Measurements from ENCODE around the gene KLF4. TPM values are rescaled to one million over a fixed set of nuclear protein-coding genes. Genes with fewer than 3 reads are reported as not detected.

Gene KLF4
- polyA plus RNA-seq, 1 donor (not counting 4 experiments of a cell fraction or from before 2014, with no cell fraction given) = 37.1 TPM

DNA sequence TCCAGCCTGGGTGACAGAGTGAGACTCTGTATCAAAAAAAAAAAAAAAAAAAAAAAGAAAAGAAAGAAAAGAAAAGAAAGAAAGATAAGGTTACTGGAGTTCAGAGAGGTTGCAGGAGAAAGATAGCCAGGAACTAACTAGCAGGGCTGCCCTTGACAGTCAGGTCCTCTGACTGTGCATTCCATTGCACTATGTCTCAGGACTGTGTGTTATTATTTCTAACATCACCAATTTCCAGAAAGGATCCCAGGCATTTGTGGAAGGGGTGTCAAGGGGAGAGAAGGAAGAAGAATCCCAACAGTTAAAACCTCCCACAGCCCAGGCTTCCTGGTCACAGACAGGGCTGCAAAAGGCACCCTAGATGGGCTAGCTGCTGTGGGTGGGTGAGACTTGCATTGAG is 25.1 kb downstream of the KLF4 start:
- H4K20me1 ChIP-seq (ENCODE audit: control insufficient read depth, extremely low read depth, insufficient read depth, low read length) = no peaks in the 10 kb centered on the region
- DNase-seq (ENCODE audit: low read depth, low spot score) (no peak), FAIRE-seq (no peak)
- no peaks in the 10 kb centered on the region for H3K36me3 ChIP-seq (ENCODE audit: control insufficient read depth in 2 of 2, extremely low read depth in 1 of 2, insufficient read depth in 2 of 2, low read length in 2 of 2)
- H3K9me3 ChIP-seq (ENCODE audit: control insufficient read depth, low read depth, low read length) = no peaks in the 10 kb centered on the region
- dilution Hi-C loops (cut with MboI; ENCODE audit: extremely low pct_ligation_motif_present, low sequenced_read_pairs) = no loop called here
- H3K27me3 ChIP-seq (ENCODE audit: control insufficient read depth, extremely low read depth, insufficient read depth, low read length) = no peaks in the 10 kb centered on the region
- no peak overlapping the region for H3K9ac ChIP-seq (ENCODE audit: control insufficient read depth, extremely low read depth, insufficient read depth, low read length)
- no peak overlapping the region for H3K4me3 ChIP-seq (ENCODE audit: control insufficient read depth in 2 of 3, extremely low read depth in 1 of 3, insufficient read depth in 2 of 3, low read depth in 1 of 3, low read length in 3 of 3)
- H3K4me2 ChIP-seq (ENCODE audit: control insufficient read depth, extremely low read depth, insufficient read depth, low read depth, low read length) = no peak overlapping the region
- no peaks in the 10 kb centered on the region for H3K79me2 ChIP-seq (ENCODE audit: control insufficient read depth, insufficient read depth, low read length)
- no peaks in the 10 kb centered on the region for H3K9me1 ChIP-seq (ENCODE audit: control insufficient read depth, extremely low read depth, insufficient read depth, low read length)
- TF ChIP-seq EZH2 (IDR thresholded peaks at IDR 0.05; ENCODE audit: low read length) = no peak
- TF ChIP-seq, protein P1, sequence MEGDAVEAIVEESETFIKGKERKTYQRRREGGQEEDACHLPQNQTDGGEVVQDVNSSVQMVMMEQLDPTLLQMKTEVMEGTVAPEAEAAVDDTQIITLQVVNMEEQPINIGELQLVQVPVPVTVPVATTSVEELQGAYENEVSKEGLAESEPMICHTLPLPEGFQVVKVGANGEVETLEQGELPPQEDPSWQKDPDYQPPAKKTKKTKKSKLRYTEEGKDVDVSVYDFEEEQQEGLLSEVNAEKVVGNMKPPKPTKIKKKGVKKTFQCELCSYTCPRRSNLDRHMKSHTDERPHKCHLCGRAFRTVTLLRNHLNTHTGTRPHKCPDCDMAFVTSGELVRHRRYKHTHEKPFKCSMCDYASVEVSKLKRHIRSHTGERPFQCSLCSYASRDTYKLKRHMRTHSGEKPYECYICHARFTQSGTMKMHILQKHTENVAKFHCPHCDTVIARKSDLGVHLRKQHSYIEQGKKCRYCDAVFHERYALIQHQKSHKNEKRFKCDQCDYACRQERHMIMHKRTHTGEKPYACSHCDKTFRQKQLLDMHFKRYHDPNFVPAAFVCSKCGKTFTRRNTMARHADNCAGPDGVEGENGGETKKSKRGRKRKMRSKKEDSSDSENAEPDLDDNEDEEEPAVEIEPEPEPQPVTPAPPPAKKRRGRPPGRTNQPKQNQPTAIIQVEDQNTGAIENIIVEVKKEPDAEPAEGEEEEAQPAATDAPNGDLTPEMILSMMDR (optimal IDR thresholded peaks at IDR 0.05 in 1 of 3, IDR thresholded peaks at IDR 0.05 in 1 of 3, conservative IDR thresholded peaks at IDR 0.05 in 1 of 3; ENCODE audit: extremely low read depth in 1 of 3, insufficient read depth in 2 of 3, low read length in 3 of 3) = no peak
- H2AFZ ChIP-seq (ENCODE audit: control insufficient read depth, low read length) = no peak overlapping the region
- peaks cover 6% of the 10 kb centered on the region for H3K4me1 ChIP-seq (ENCODE audit: control insufficient read depth, extremely low read depth, insufficient read depth, low read length)
- H3K27ac ChIP-seq (ENCODE audit: control insufficient read depth, insufficient read depth, low read length) = no peak overlapping the region

DNA sequence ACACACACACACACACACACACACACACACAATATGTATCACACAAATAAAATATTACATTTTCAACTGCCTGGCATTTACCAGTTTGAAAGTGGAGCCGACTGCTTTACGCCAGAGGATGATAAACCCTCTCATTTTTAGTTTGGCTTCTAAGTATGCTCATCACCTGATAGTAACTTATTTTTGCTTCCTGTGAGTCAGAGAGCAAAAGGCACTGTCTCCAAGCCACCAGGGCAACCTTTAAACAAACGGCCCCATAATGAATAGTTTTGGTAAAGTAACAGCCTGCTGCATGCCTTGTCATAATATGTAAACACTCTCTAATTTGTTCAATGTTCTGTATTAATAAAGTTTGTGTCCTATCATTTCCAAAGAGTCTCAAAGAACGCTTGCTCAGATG is 26.9 kb downstream of the KLF4 start:
- FAIRE-seq = no peak
- no peak overlapping the region for H3K27ac ChIP-seq (ENCODE audit: control insufficient read depth, insufficient read depth, low read length)
- DNase-seq (ENCODE audit: low read depth, low spot score) = no peak
- dilution Hi-C loops (cut with MboI; ENCODE audit: extremely low pct_ligation_motif_present, low sequenced_read_pairs) = no loop called here
- no peak overlapping the region for H2AFZ ChIP-seq (ENCODE audit: control insufficient read depth, low read length)
- no peaks in the 10 kb centered on the region for H3K79me2 ChIP-seq (ENCODE audit: control insufficient read depth, insufficient read depth, low read length)
- H3K4me2 ChIP-seq (ENCODE audit: control insufficient read depth, extremely low read depth, insufficient read depth, low read depth, low read length) = no peak overlapping the region
- no peak overlapping the region for H3K9ac ChIP-seq (ENCODE audit: control insufficient read depth, extremely low read depth, insufficient read depth, low read length)
- H3K4me3 ChIP-seq (ENCODE audit: control insufficient read depth in 2 of 3, extremely low read depth in 1 of 3, insufficient read depth in 2 of 3, low read depth in 1 of 3, low read length in 3 of 3) = no peak overlapping the region
- H3K27me3 ChIP-seq (ENCODE audit: control insufficient read depth, extremely low read depth, insufficient read depth, low read length) = no peaks in the 10 kb centered on the region
- TF ChIP-seq, protein P1 (optimal IDR thresholded peaks at IDR 0.05 in 1 of 3, IDR thresholded peaks at IDR 0.05 in 1 of 3, conservative IDR thresholded peaks at IDR 0.05 in 1 of 3; ENCODE audit: extremely low read depth in 1 of 3, insufficient read depth in 2 of 3, low read length in 3 of 3) = no peak
- TF ChIP-seq EZH2 (IDR thresholded peaks at IDR 0.05; ENCODE audit: low read length) = no peak
- no peaks in the 10 kb centered on the region for H3K36me3 ChIP-seq (ENCODE audit: control insufficient read depth in 2 of 2, extremely low read depth in 1 of 2, insufficient read depth in 2 of 2, low read length in 2 of 2)
- no peaks in the 10 kb centered on the region for H3K9me1 ChIP-seq (ENCODE audit: control insufficient read depth, extremely low read depth, insufficient read depth, low read length)
- no peaks in the 10 kb centered on the region for H3K9me3 ChIP-seq (ENCODE audit: control insufficient read depth, low read depth, low read length)
- peaks cover 6% of the 10 kb centered on the region for H3K4me1 ChIP-seq (ENCODE audit: control insufficient read depth, extremely low read depth, insufficient read depth, low read length)
- no peaks in the 10 kb centered on the region for H4K20me1 ChIP-seq (ENCODE audit: control insufficient read depth, extremely low read depth, insufficient read depth, low read length)

All from keratinocyte (primary cell).